Uterus (tissue), 2 donors: Measurements from ENCODE around the gene CRISP1.

ENCODE experiments used
- POLR2A ChIP-seq, 2 donors: fragments of 450-650 bp; IDR thresholded peaks; one replicate each; pipeline ENCODE4 v1.6.1; 2016; ENCODE audit warnings: antibody characterized with exemption in 2 of 2, mild to moderate bottlenecking in 1 of 2, moderate library complexity in 1 of 2
- TF ChIP-seq, protein P1 (sequence below), 4 experiments: fragments of 200-600 bp in 2 of 4; fragments of 450-650 bp in 2 of 4; sonication (generic) in 2 of 4; IDR thresholded peaks; one replicate each; pipeline ENCODE4 v1.5.1; 2016 to 2019; ENCODE audit warnings: antibody characterized with exemption in 4 of 4, mild to moderate bottlenecking in 2 of 4, moderate library complexity in 1 of 4

DNA sequence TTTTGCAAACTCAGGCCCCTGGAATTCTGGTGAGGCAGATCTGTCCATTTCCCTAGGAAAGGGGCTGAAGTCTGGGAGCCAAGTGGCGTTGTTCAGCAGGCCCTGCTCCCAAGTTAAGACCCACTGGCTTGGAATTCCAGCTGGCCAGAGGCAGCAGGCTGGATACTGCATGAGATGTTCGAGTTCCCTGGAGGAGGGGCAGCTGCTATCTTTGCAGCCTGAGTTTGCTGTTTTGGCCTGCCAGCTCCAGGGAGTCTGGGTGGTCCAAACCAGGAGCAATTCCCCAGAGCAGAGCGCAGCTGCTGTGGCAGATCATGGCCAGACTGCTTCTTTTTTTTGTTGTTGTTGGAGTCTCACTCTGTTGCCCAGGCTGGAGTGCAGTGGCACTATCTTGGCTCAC lies 61.1 kb downstream of the CRISP1 start:
- TF ChIP-seq POLR2A (IDR thresholded peaks at IDR 0.05), result no peak
- TF ChIP-seq, protein P1, sequence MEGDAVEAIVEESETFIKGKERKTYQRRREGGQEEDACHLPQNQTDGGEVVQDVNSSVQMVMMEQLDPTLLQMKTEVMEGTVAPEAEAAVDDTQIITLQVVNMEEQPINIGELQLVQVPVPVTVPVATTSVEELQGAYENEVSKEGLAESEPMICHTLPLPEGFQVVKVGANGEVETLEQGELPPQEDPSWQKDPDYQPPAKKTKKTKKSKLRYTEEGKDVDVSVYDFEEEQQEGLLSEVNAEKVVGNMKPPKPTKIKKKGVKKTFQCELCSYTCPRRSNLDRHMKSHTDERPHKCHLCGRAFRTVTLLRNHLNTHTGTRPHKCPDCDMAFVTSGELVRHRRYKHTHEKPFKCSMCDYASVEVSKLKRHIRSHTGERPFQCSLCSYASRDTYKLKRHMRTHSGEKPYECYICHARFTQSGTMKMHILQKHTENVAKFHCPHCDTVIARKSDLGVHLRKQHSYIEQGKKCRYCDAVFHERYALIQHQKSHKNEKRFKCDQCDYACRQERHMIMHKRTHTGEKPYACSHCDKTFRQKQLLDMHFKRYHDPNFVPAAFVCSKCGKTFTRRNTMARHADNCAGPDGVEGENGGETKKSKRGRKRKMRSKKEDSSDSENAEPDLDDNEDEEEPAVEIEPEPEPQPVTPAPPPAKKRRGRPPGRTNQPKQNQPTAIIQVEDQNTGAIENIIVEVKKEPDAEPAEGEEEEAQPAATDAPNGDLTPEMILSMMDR (IDR thresholded peaks at IDR 0.05), result no peak
